A204.1 (cell line): ENCODE results near the gene RNGTT.
A peak's percentile ranks its signal among the peaks of the same experiment; 100 is the strongest.
"Not testable (repeated sequence)": the region's sequence is repeated elsewhere in the genome, so short reads cannot be mapped to it uniquely, and the experiment has no call there.

Experiments used
- FAIRE-seq: peaks from 2 replicates; lab custom pipeline; 2012; peaks lifted over from hg19 to GRCh38; lab: Jason Lieb, UNC

The RNGTT gene

DNA sequence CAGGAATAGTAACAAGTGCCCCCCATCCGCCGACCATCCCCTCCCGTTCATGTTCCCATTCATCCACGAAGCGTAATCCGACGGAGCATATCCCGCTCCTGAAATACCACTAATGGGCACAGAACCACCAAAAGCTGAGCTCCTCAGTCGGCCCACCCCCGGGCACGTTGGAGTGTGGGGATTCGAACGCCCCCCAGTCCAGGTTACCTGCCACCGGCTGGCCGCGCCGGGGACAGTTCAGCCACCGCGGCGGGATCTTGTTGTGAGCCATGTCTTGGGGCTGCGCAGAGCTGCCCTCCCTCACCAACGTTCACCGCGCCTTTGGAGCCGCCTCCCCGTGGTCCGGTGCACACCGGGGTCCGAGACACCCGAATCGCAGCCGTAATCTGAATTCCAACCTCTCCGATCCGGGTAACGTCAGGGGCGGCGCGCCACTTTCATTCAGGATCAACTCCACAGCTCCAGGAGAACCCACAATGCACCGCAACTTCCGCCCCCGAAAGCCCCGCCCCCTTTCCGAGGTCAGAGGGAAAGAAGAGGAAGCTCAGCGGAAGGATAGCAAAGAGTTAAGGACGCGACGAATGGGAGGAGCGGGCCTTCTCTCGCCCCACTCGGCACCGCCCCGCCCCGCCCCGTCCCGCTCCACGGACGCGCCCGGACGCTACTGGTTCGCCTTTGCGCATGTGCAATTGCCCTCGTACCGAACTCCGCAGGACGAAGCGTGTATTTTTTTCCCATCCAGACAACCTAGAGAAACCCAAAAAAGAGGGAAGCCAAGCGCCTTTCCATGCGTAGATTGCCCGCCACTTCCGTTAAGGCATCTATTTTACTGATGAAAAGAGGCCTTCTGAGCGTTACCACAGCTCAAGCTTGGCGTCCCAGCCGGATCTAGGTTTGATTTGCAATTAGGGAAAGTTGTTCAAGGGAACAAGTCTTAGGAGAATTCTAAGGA lies at the start of gene RNGTT:
Gene RNGTT (minus strand): TSS at position 480 of the 952 bp plus-strand sequence. CDS start 209 bp downstream, at position 271.
- peak; percentile 95 for FAIRE-seq

DNA sequence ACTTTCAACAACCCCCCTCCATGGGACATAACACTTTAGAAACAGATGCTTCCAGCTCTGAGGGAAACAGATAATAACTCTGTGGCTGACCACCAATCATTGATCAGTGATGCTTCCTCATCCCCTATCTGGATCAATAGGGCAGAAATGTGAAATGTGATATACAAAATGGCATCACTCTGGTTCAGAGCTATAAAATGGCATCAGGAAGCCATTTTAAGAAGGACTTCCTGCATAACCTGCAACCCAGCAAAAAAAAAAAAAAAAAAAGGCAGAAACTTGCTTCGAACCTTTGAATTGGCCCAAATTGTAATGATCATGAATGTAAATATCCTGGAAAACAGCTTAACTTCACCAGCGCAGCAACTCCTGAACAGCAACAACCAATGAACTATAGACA lies 48.0 kb upstream of the RNGTT start:
- FAIRE-seq: no peak

DNA sequence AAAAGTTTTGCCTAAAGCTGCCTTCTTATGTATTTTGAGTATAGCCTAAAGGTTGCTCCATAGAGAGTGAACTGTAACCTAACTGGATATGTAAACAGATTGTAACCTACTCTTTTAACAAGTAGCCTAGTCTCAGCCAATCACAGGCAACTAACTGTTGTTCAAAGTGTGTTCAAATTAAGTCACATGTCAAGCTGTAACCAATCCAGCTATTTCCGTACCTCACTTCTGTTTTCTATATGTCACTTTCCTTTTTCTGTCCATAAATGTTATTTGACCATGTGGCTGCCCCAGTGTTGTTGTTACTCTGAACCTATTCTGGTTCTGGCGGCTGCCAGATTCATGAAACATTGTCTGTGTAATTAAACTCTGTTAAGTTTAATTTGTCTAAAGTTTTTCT lies 47.4 kb upstream of the RNGTT start:
- FAIRE-seq: no peak

DNA sequence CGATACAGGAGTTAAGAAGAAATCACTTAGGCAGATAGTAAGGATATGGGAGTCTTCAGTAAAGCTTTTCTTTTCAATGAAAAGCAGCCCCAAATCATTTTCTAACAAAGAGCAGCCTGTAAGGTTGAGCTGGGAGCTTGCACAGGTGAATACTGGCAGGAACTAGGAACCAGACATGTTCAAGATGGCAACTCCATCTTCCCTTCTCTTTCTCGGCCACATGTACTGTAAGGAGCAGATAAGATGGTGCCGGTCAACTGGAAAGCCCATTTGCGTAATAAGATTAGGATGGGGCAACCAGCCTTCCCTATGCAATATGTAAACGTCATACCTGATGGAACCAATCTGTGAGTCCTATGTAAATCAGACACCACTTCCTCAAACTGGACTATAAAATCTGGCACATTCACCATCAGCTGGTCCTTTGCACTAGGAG lies 46.2 kb upstream of the RNGTT start:
- FAIRE-seq: no peak

DNA sequence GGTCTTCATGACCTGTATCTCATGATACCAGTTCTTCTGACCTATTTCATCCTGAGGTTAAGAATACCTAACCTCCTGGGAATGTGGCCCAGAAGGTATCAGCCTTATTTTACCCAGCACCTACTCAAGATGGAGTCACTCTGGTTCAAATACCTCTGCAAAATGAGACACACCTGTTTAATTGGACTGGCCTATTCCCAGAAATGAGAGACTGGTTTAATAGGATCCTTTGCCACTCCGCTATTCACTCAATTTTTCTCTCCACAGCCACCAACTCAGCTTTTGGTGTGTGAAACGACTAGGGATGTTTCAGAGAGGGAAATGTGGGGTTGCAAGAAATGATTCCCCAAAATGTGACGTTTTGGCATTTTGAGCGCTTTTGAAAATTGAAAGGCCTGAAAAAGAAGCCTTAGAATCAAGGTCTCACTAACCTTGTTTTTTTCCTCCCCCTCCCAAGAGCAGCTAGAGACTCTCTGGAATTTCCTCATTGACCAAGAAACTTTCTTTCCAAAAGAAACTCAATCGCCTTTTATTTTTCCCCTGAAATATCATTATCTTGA lies 45.5 kb upstream of the RNGTT start:
- no peak for FAIRE-seq

DNA sequence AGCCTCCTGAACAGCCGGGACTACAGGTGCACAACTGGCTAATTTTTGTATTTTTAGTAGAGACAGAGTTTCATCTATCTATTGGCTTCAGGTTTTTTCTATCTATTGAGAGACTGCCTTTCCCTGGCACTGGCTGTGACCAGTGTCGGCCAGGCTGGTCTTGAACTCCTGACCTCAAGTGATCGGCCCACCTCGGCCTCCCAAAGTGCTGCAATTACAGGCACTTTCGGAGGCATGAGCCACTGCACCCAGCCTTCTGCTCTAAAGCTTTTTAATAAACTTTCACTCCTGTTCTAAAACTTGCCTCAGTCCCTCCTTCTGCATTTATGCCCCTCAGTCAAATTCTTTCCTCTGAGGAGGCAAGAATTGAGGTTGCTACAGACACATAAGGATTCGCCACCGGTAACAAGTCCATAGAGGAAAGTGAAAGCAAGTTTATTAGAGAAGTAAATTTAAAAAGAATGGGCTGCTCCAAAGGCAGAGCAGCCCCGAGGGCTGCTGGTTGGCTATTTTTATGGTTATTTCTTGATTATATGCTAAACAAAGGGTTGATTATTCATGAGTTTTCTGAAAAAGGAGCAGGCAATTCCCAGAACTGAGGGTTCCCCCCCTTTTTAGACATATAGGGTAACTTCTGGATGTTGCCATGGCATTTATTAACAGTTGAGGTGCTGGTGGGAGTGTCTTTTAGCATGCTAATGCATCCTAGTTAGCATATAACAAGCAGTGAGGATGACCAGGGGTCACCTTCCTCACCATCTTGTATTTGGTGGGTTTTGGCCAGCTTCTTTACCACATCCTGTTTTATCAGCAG lies 44.8 kb upstream of the RNGTT start:
- no peak for FAIRE-seq

DNA sequence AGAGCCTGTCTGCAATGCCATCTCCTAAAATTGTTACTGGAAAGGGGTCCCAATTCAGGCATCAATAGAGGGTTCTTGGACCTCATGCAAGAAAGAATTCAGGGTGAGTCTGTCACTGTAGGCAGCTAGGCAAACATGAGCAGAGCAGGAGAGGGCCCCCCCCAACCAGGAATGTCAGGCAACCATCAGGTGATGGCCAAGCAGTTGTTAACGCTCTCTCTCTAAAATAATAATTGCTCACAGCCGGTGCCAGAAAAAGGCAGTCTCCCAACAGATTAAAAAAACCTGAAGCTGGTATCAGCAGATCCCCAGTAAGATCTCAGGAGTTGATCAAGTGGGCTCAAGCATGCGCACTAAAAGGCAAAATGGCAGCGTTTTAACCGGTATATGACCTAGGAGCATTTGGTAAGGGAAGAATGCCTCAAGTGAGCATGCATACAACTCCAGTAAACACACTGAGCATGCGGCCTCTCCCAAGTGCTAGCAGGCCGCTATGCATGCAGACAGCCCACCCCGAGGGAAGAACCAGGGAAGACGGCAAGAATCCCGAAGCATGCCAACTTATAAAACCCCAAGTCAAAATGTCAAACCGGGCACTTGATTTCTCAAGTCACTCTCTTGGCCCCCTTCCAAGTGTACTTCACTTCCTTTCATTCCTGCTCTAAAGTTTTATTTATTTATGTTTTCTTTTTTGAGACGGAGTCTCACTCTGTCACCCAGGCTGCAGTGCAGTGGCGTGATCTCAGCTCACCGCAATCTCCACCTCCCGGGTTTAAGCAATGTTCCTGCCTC lies 44.0 kb upstream of the RNGTT start:
- FAIRE-seq: no peak

DNA sequence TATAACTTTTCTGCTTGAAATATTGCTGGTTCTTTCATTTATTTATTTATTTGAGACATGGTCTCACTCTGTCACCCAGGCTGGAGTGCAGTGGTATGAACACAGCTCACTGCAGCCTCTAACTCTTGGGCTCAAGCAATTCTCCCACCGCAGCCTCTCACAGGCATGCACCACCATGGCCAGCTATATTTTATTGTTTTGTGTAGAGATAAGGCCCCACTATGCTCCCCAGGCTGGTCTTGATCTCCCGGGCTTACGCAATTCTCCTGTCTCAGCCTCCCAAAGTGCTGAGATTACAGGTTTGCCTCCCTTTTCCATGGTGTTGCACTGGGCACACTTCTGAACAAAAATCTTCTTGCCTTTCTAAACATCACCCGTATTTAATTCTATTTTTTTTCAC lies 39.1 kb upstream of the RNGTT start:
- no peak for FAIRE-seq

DNA sequence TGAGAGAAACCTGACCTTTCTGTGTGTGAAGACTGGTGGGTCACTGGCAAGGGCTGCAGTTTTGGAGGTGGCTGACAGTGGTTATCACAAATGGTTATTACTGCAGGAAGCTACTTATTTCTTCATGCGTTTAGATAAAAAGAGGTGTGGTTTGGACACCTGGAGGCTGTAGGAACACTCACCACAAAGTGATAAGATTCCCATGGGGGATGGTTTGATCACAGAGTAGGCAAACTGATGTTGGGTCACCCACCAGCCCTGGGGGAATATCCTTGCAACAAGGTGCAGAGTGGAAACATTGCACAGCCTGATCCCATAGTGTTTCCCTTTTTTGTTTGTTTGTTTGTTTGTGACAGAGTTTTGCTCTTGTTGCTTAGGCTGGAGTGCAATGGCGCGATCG lies 33.9 kb upstream of the RNGTT start:
- FAIRE-seq: no peak

DNA sequence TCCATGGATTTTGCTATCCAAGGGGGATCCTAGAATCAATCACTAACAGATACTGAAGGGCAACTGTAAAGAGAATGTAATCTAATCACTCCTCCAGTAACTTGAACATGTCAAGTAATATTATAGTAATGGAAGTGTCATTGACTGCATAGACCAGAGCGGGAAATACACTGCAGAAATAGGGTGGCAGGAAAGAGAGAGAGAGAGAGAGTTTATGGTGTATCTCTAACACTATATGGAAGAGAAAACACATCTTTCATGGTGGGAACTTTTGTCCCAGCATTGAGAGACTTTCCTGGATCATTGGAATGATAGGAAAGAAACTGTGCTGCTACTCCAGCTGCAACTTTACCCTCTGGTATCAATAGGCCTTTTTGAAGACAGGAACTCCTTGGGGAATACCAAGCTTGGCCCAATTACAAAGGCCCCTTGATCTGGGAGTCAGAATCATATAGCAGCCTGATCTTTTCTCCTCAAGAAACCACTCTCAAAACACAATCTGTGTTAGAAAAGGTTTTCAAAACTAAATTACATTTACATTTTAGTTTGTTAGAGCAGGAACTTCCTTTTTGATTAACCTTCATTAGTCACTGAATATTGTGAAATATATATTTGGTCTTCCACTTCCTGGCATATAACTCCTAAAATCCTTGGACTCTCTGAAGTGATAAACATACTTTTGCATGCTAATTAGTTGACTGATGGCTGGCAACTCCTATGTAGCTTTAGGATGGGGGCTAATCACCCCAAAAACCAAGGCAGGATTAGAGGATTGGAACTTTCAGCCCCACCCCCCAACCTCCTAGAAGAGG lies 29.5 kb upstream of the RNGTT start:
- FAIRE-seq: no peak

DNA sequence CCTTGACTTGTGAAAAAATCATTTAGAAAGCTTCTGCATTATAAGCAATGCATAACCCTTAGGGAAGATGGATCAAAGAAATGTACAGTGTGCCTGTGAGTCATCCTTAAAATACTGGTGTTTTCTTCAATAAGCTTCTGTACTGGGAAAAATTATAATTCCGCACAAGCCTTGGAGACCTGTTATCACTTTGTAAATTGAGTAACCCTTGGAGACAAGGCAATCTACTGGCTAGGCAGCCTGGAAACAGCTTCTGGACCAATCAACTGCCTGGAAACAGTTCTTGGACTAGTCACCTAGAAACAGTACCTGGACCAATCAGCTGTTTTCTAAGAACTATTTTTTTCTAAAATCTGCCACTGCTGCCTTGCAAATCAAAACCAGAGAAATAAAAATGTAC lies 25.8 kb upstream of the RNGTT start:
- no peak for FAIRE-seq

DNA sequence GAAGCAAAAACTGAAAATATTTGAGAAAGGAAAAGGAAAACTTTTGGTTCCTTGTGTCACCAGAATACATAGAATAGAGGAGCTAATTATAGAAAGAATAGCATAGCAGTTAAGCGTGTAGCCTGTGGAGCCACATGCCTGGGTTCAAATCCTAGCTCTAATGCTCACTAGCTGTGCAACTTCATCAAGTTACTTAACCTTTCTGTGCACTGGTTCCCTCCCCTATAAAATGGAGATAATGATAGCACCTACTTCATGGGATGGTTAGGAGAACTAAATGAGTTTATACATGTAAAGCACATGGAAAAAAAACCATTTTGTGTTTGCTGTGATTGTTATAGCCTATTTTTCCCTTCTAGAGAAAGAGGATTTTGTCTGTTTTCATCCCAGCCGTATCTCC lies 24.5 kb upstream of the RNGTT start:
- no peak for FAIRE-seq

DNA sequence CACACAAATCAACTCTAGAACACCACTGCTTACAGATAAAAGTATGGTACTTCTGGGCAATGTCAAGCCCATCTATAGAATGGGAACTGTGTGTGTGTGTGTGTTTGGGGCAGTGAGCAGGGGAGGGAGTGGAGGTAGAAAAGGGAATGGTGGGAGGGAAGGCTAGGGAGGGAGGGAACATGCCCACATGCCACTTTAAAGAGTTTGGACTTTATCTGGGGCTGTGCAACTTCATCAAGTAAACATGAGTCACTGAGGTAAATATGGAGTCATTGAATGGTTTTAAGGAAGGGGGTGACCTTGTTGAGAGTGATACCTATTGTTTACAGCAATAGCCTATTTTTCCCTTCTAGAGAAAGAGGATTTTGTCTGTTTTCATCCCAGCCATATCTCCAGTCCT lies 22.5 kb upstream of the RNGTT start:
- no peak for FAIRE-seq

DNA sequence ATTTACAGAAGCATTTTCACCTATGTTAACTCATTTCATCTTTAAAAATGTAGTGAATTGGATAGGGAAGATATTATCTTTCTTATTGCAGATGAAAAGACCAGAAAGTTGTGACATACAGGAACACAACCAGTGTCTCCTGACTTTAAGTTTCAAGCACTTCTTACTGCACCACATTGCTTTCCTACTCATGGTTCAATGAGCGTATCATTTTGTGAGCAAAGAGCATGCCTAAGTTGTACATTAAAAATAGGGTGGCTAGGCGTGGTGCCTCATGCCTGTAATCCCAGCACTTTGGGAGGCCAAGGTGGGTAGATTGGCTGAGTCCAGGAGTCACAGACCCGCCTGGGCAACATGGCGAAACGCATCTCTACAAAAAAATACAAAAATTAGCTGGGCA lies 21.2 kb upstream of the RNGTT start:
- no peak for FAIRE-seq

DNA sequence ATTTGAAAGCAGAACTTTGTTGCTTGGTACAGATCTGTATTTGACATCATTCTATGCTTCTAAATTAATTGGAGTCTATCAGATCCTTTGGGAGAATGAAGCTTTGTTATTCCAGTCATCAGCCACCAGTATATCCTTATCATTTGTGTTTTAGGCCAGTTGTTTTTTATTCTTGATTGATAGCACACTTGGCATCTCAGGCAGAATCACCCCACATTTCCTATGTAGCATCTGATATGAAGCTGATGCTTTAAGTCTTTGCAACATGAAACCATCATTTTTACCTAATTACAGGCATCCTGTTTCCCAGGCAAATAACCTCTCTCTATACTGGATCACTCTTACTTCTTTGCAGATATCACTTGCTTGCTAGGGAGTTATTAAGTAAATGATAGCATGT lies 20.7 kb upstream of the RNGTT start:
- FAIRE-seq: no peak

DNA sequence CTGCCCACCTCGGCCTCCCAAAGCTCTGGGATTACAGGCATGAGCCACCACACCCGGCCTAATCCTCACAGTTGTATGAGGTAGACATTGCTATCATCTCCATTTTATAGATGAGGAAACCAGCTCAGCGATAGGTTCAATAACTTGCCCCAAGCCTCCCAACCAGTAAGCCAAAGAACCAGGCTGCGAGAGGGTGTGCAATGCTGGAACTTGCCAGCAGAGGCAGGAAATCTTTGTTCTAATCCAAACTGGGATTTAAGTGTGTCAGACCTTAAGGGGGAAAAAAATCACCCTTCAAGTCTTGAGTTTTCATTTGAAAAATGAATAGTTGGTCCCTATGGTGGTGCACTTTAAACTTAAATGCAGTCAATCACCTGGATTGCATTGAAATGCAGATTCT lies 20.1 kb upstream of the RNGTT start:
- FAIRE-seq: no peak

DNA sequence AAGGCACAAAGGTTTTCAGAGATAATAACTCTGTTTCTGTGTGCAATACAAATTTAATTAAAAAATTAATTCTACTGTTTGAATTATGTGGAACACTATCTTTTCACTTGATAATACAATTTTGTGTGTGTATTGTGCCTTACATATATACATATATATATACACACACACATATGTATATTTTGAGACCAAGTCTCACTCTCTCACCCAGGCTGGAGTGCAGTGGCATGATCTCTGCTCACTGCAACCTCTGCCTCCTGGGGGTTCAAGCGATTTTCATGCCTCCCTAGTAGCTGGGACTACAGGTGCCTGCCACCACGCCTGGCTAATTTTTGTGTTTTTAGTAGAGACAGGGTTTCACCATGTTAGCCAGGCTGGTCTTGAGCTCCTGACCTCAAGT lies 19.7 kb upstream of the RNGTT start:
- not testable (repeated sequence) for FAIRE-seq

DNA sequence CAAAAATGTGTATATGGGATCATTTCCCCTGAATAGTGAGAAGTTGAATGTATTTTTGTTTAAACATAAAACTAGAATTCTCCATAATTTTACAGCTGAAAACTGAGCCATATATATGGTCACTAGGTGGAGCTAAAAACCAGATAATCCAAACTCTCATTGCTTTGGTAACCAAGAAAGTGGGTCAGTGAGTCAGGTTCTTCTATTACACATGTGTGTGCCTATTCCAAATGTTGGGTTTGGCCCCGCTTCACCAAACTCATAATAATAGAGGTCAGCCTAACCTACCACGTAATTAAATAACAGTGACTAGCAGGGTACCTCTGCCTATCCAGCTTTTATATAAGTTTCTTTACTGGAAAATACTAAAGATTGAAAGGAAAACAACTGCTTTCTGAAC lies 19.3 kb upstream of the RNGTT start:
- FAIRE-seq: peak; percentile 98

DNA sequence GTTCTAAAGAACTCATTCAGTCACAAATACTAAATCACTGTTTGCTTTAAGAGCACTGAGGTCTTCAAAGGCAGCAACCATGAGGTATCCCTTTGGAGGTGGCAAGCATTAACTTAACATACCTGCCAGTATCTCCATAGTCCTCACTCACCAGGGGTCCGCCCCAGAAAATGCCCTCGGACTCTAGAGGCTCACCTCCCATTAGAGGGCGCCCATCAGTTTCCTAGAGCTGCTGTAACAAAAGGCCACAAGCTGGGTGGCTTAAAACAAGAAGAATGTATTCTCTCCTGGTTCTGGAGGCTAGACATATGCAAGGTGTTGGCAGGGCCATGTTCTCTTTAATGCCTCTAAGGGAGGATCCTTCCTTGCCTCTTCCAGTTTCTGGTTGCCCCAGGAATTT lies 12.0 kb upstream of the RNGTT start:
- no peak for FAIRE-seq

DNA sequence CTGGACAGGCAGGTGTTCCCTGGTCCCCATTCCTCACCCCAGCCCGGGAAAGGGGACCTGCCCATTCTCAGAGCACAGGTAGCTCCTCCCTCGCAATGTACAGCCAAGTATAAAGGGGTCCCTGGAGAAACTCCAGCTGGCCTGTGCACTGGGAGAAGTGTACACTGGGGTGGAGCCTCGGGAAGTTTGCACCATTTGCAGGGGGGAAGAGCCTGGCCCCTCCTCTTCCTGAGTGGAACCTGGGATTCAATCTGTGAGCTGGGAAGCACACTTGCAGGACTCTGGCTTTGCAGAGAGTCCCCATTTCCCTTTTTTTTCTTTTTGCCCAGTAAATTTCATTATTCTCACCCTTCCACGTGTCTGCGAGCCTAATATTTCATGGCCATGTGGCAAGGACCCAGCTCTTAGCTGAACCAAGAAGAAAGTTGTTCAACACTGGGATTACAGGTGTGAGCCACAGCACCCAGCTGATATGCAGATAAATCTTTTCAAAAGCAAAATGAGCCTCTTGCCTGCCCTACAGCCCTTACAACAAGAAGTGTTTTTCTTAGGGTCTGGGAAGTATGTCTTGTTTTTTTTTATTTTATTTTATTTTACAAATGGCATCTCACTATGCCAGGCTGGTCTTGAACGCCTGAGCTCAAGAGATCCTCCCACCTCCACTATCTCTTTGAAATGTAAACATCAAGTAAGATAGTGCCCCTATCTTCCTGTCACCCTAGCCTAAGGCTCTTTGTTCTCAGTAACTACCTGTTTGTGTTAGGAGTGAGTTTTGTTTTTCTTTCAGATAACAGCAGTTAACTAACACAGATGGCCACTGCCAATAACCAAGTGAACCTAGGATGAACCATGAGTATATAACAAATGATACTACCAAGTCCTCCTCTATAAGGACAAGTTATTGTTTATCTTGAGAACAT lies 9.3 kb upstream of the RNGTT start:
- no peak for FAIRE-seq
